Activated naive CD8-positive, alpha-beta T cell (primary cell): ENCODE data around the gene PBX1.

Experiments
- H3K27ac Mint-ChIP-seq: one replicate; pipeline ENCODE4 v1.8.0; 2021; ENCODE audit warnings: mixed read lengths
- H3K27me3 Mint-ChIP-seq: one replicate; pipeline ENCODE4 v1.8.0; 2021; ENCODE audit warnings: mixed read lengths
- H3K36me3 Mint-ChIP-seq: one replicate; pipeline ENCODE4 v1.8.0; 2021; ENCODE audit warnings: mixed read lengths
- H3K4me1 Mint-ChIP-seq: one replicate; pipeline ENCODE4 v1.8.0; 2021; ENCODE audit warnings: low read depth, mixed read lengths
- H3K4me3 Mint-ChIP-seq: one replicate; pipeline ENCODE4 v1.8.0; 2021; ENCODE audit warnings: mild to moderate bottlenecking, mixed read lengths
- H3K9me3 Mint-ChIP-seq: one replicate; pipeline ENCODE4 v1.8.0; 2021; ENCODE audit warnings: low read depth, mixed read lengths

The PBX1 gene

GRCh38 chr1:164560556-164560955, 1.6 kb downstream of the PBX1 start:
- Mint-ChIP-seq H3K4me3 (peak overlapping the region; percentile 63), H3K27me3 (peaks cover 17% of the 10 kb centered on the region), H3K36me3 (peaks cover 2% of the 10 kb centered on the region), H3K4me1 (peaks cover 25% of the 10 kb centered on the region), H3K27ac (no peak overlapping the region), H3K9me3 (no peaks in the 10 kb centered on the region)

- Mint-ChIP-seq H3K36me3 (peaks cover 2% of the 10 kb centered on the region), H3K9me3 (no peaks in the 10 kb centered on the region), H3K27me3 (peaks cover 17% of the 10 kb centered on the region), H3K4me3 (no peak overlapping the region), H3K4me1 (peaks cover 25% of the 10 kb centered on the region), H3K27ac (no peak overlapping the region)
Observed at GRCh38 chr1:164561007-164561406, 2.0 kb downstream of the PBX1 start.

- Mint-ChIP-seq H3K36me3 (peaks cover 1% of the 10 kb centered on the region), H3K9me3 (no peaks in the 10 kb centered on the region), H3K4me3 (no peak overlapping the region), H3K4me1 (peaks cover 24% of the 10 kb centered on the region), H3K27ac (no peak overlapping the region), H3K27me3 (peaks cover 17% of the 10 kb centered on the region)
Observed at GRCh38 chr1:164561472-164561871, 2.5 kb downstream of the PBX1 start.

- peaks cover 23% of the 10 kb centered on the region for H3K4me1 Mint-ChIP-seq
- H3K9me3 Mint-ChIP-seq, result no peaks in the 10 kb centered on the region
- H3K27me3 Mint-ChIP-seq, result peaks cover 14% of the 10 kb centered on the region
- no peak overlapping the region for H3K4me3 Mint-ChIP-seq
- no peak overlapping the region for H3K27ac Mint-ChIP-seq
- H3K36me3 Mint-ChIP-seq, result no peaks in the 10 kb centered on the region
Observed at GRCh38 chr1:164562061-164562460, 3.1 kb downstream of the PBX1 start.

GRCh38 chr1:164562511-164562910, 3.5 kb downstream of the PBX1 start:
- Mint-ChIP-seq H3K9me3 (no peaks in the 10 kb centered on the region), H3K4me1 (peaks cover 20% of the 10 kb centered on the region), H3K4me3 (no peak overlapping the region), H3K36me3 (no peaks in the 10 kb centered on the region), H3K27ac (no peak overlapping the region), H3K27me3 (peaks cover 14% of the 10 kb centered on the region)

- Mint-ChIP-seq H3K27ac (no peak overlapping the region), H3K27me3 (peaks cover 14% of the 10 kb centered on the region), H3K4me1 (peaks cover 15% of the 10 kb centered on the region), H3K36me3 (no peaks in the 10 kb centered on the region), H3K9me3 (no peaks in the 10 kb centered on the region), H3K4me3 (no peak overlapping the region)
Observed at GRCh38 chr1:164562947-164563520, 4.0 kb downstream of the PBX1 start.

GRCh38 chr1:164563721-164564360, 4.9 kb downstream of the PBX1 start:
- Mint-ChIP-seq H3K9me3 (no peaks in the 10 kb centered on the region), H3K27ac (no peak overlapping the region), H3K4me1 (peaks cover 8% of the 10 kb centered on the region), H3K36me3 (no peaks in the 10 kb centered on the region), H3K4me3 (no peak overlapping the region), H3K27me3 (peaks cover 11% of the 10 kb centered on the region)

GRCh38 chr1:164564378-164564777, 5.4 kb downstream of the PBX1 start:
- Mint-ChIP-seq H3K4me1 (peaks cover 8% of the 10 kb centered on the region), H3K27ac (no peak overlapping the region), H3K4me3 (no peak overlapping the region), H3K27me3 (peaks cover 11% of the 10 kb centered on the region), H3K9me3 (no peaks in the 10 kb centered on the region), H3K36me3 (no peaks in the 10 kb centered on the region)

- H3K4me1 Mint-ChIP-seq, result peaks cover 4% of the 10 kb centered on the region
- H3K4me3 Mint-ChIP-seq, result no peak overlapping the region
- no peak overlapping the region for H3K27ac Mint-ChIP-seq
- H3K27me3 Mint-ChIP-seq, result peaks cover 9% of the 10 kb centered on the region
- no peaks in the 10 kb centered on the region for H3K36me3 Mint-ChIP-seq
- H3K9me3 Mint-ChIP-seq, result no peaks in the 10 kb centered on the region
Observed at GRCh38 chr1:164565357-164565756, 6.4 kb downstream of the PBX1 start.

GRCh38 chr1:164567774-164568173, 8.8 kb downstream of the PBX1 start:
- H3K36me3 Mint-ChIP-seq, result no peaks in the 10 kb centered on the region
- H3K4me1 Mint-ChIP-seq, result no peaks in the 10 kb centered on the region
- no peak overlapping the region for H3K27ac Mint-ChIP-seq

GRCh38 chr1:164569241-164569640, 10.3 kb downstream of the PBX1 start:
- H3K4me3 Mint-ChIP-seq, result no peak overlapping the region
- H3K36me3 Mint-ChIP-seq, result no peaks in the 10 kb centered on the region
- no peak overlapping the region for H3K27ac Mint-ChIP-seq
- H3K4me1 Mint-ChIP-seq, result no peaks in the 10 kb centered on the region
- H3K27me3 Mint-ChIP-seq, result peaks cover 3% of the 10 kb centered on the region
- no peaks in the 10 kb centered on the region for H3K9me3 Mint-ChIP-seq

More at GRCh38 chr1:164567774-164568173, 8.8 kb downstream of the PBX1 start:
- Mint-ChIP-seq H3K9me3 (no peaks in the 10 kb centered on the region), H3K27me3 (peaks cover 3% of the 10 kb centered on the region), H3K4me3 (no peak overlapping the region)

GRCh38 chr1:164569866-164570265, 10.9 kb downstream of the PBX1 start:
- Mint-ChIP-seq H3K9me3 (no peaks in the 10 kb centered on the region), H3K27ac (no peak overlapping the region), H3K27me3 (peaks cover under 1% of the 10 kb centered on the region), H3K4me3 (no peak overlapping the region), H3K36me3 (no peaks in the 10 kb centered on the region), H3K4me1 (no peaks in the 10 kb centered on the region)

GRCh38 chr1:164571333-164571732, 12.3 kb downstream of the PBX1 start:
- H3K36me3 Mint-ChIP-seq, result no peaks in the 10 kb centered on the region
- no peak overlapping the region for H3K4me3 Mint-ChIP-seq
- no peaks in the 10 kb centered on the region for H3K4me1 Mint-ChIP-seq
- H3K27ac Mint-ChIP-seq, result no peak overlapping the region
- no peaks in the 10 kb centered on the region for H3K9me3 Mint-ChIP-seq
- H3K27me3 Mint-ChIP-seq, result no peaks in the 10 kb centered on the region

- H3K4me1 Mint-ChIP-seq, result no peaks in the 10 kb centered on the region
- no peaks in the 10 kb centered on the region for H3K36me3 Mint-ChIP-seq
- no peaks in the 10 kb centered on the region for H3K9me3 Mint-ChIP-seq
- H3K27me3 Mint-ChIP-seq, result no peaks in the 10 kb centered on the region
- H3K4me3 Mint-ChIP-seq, result no peak overlapping the region
- H3K27ac Mint-ChIP-seq, result no peak overlapping the region
Observed at GRCh38 chr1:164575356-164575886, 16.4 kb downstream of the PBX1 start.

- Mint-ChIP-seq H3K36me3 (no peaks in the 10 kb centered on the region), H3K4me3 (no peak overlapping the region), H3K27ac (no peak overlapping the region), H3K9me3 (no peaks in the 10 kb centered on the region), H3K4me1 (no peaks in the 10 kb centered on the region), H3K27me3 (no peaks in the 10 kb centered on the region)
Observed at GRCh38 chr1:164576291-164577271, 17.6 kb downstream of the PBX1 start.
